Measurements from ENCODE around the gene EFCAB11. TPM values are rescaled to one million over a fixed set of nuclear protein-coding genes. Genes with fewer than 3 reads are reported as not detected.

EFCAB11 gene
- total and polyA plus RNA-seq, 2 experiments from 2014 or later, result 7.7 to 24.6 TPM

DNA sequence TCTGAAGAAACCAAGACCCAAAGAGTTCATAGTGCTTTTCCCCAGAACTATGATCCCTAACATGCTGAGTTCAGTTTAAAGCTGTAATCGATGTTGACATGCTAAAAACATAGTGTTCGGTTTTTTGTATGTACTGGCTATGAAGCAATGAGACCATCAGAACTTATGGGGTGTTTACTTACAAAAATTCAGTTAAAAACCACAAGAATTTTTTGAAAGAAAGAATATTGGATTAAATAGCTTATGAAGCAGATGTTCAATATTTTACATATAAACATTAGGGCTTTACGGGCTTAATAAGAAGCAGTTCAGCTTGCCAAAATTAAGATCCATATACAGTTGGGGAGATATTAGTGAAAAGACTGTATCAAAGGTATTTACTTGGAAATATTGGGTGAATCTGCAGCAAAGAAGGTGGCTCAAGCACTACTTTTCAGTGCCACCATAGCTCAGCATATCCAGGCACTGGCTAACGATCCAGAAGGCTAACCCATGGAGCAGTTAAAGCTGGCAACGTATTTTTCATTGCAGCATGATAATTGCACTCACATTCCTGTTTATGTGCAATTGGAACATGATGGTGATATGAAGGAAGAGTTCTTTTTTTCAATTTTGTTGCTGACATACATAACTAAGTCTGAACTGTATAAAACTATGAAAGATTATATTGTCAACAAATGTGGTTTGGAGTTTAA is 125.9 kb downstream of the EFCAB11 start:
- H3K27ac Mint-ChIP-seq, result no peak overlapping the region
- no peak overlapping the region for H3K4me3 Mint-ChIP-seq
- Histone ChIP-seq H3K4me1 (ENCODE audit: insufficient read depth) (no peaks in the 10 kb centered on the region; the same call in 1 of the 2 replicates), H3F3A (replicated peaks; ENCODE audit: low read depth) (no peaks in the 10 kb centered on the region), H3K4me3 (no peak overlapping the region), H3K79me2 (replicated peaks; ENCODE audit: insufficient read depth) (no peaks in the 10 kb centered on the region), H2AFZ (no peak overlapping the region), H3K9me2 (ENCODE audit: insufficient read depth) (no peaks in the 10 kb centered on the region), H3K4me2 (no peak overlapping the region), H3K27ac (ENCODE audit: low read depth) (no peak overlapping the region), H3K27me3 (ENCODE audit: insufficient read depth) (no peaks in the 10 kb centered on the region), H3K36me3 (ENCODE audit: insufficient read depth) (no peaks in the 10 kb centered on the region), H4K20me1 (replicated peaks; ENCODE audit: insufficient read depth) (no peaks in the 10 kb centered on the region)
- no peak for DNase-seq (ENCODE audit: low spot score)
- TF ChIP-seq, protein P1, sequence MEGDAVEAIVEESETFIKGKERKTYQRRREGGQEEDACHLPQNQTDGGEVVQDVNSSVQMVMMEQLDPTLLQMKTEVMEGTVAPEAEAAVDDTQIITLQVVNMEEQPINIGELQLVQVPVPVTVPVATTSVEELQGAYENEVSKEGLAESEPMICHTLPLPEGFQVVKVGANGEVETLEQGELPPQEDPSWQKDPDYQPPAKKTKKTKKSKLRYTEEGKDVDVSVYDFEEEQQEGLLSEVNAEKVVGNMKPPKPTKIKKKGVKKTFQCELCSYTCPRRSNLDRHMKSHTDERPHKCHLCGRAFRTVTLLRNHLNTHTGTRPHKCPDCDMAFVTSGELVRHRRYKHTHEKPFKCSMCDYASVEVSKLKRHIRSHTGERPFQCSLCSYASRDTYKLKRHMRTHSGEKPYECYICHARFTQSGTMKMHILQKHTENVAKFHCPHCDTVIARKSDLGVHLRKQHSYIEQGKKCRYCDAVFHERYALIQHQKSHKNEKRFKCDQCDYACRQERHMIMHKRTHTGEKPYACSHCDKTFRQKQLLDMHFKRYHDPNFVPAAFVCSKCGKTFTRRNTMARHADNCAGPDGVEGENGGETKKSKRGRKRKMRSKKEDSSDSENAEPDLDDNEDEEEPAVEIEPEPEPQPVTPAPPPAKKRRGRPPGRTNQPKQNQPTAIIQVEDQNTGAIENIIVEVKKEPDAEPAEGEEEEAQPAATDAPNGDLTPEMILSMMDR (conservative IDR thresholded peaks at IDR 0.05; ENCODE audit: low read depth in 2 of 2), result no peak
- TF ChIP-seq, protein P2, sequence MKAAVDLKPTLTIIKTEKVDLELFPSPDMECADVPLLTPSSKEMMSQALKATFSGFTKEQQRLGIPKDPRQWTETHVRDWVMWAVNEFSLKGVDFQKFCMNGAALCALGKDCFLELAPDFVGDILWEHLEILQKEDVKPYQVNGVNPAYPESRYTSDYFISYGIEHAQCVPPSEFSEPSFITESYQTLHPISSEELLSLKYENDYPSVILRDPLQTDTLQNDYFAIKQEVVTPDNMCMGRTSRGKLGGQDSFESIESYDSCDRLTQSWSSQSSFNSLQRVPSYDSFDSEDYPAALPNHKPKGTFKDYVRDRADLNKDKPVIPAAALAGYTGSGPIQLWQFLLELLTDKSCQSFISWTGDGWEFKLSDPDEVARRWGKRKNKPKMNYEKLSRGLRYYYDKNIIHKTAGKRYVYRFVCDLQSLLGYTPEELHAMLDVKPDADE (IDR thresholded peaks at IDR 0.05), result no peak
- TF ChIP-seq POLR2AphosphoS5 (IDR thresholded peaks at IDR 0.05; ENCODE audit: low read depth) (no peak), ZNF114 (CRISPR knock-in tag; IDR thresholded peaks at IDR 0.05) (no peak), CREB1 (CRISPR knock-in tag; IDR thresholded peaks at IDR 0.05; ENCODE audit: low read depth) (no peak), STAT1 (IDR thresholded peaks at IDR 0.05; ENCODE audit: unreplicated experiment) (no peak), ZNF331 (CRISPR knock-in tag; IDR thresholded peaks at IDR 0.05; ENCODE audit: low read depth) (no peak), EZH2phosphoT487 (IDR thresholded peaks at IDR 0.05; ENCODE audit: unreplicated experiment) (no peak), EZH2 (IDR thresholded peaks at IDR 0.05; ENCODE audit: low read depth, unreplicated experiment) (no peak), NANOG (IDR thresholded peaks at IDR 0.05; ENCODE audit: borderline replicate concordance) (no peak), JUNB (IDR thresholded peaks at IDR 0.05; ENCODE audit: unreplicated experiment) (no peak)
- TF ChIP-seq, protein P3, sequence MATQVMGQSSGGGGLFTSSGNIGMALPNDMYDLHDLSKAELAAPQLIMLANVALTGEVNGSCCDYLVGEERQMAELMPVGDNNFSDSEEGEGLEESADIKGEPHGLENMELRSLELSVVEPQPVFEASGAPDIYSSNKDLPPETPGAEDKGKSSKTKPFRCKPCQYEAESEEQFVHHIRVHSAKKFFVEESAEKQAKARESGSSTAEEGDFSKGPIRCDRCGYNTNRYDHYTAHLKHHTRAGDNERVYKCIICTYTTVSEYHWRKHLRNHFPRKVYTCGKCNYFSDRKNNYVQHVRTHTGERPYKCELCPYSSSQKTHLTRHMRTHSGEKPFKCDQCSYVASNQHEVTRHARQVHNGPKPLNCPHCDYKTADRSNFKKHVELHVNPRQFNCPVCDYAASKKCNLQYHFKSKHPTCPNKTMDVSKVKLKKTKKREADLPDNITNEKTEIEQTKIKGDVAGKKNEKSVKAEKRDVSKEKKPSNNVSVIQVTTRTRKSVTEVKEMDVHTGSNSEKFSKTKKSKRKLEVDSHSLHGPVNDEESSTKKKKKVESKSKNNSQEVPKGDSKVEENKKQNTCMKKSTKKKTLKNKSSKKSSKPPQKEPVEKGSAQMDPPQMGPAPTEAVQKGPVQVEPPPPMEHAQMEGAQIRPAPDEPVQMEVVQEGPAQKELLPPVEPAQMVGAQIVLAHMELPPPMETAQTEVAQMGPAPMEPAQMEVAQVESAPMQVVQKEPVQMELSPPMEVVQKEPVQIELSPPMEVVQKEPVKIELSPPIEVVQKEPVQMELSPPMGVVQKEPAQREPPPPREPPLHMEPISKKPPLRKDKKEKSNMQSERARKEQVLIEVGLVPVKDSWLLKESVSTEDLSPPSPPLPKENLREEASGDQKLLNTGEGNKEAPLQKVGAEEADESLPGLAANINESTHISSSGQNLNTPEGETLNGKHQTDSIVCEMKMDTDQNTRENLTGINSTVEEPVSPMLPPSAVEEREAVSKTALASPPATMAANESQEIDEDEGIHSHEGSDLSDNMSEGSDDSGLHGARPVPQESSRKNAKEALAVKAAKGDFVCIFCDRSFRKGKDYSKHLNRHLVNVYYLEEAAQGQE (IDR thresholded peaks at IDR 0.05; ENCODE audit: unreplicated experiment), result no peak
- TF ChIP-seq, protein P4, sequence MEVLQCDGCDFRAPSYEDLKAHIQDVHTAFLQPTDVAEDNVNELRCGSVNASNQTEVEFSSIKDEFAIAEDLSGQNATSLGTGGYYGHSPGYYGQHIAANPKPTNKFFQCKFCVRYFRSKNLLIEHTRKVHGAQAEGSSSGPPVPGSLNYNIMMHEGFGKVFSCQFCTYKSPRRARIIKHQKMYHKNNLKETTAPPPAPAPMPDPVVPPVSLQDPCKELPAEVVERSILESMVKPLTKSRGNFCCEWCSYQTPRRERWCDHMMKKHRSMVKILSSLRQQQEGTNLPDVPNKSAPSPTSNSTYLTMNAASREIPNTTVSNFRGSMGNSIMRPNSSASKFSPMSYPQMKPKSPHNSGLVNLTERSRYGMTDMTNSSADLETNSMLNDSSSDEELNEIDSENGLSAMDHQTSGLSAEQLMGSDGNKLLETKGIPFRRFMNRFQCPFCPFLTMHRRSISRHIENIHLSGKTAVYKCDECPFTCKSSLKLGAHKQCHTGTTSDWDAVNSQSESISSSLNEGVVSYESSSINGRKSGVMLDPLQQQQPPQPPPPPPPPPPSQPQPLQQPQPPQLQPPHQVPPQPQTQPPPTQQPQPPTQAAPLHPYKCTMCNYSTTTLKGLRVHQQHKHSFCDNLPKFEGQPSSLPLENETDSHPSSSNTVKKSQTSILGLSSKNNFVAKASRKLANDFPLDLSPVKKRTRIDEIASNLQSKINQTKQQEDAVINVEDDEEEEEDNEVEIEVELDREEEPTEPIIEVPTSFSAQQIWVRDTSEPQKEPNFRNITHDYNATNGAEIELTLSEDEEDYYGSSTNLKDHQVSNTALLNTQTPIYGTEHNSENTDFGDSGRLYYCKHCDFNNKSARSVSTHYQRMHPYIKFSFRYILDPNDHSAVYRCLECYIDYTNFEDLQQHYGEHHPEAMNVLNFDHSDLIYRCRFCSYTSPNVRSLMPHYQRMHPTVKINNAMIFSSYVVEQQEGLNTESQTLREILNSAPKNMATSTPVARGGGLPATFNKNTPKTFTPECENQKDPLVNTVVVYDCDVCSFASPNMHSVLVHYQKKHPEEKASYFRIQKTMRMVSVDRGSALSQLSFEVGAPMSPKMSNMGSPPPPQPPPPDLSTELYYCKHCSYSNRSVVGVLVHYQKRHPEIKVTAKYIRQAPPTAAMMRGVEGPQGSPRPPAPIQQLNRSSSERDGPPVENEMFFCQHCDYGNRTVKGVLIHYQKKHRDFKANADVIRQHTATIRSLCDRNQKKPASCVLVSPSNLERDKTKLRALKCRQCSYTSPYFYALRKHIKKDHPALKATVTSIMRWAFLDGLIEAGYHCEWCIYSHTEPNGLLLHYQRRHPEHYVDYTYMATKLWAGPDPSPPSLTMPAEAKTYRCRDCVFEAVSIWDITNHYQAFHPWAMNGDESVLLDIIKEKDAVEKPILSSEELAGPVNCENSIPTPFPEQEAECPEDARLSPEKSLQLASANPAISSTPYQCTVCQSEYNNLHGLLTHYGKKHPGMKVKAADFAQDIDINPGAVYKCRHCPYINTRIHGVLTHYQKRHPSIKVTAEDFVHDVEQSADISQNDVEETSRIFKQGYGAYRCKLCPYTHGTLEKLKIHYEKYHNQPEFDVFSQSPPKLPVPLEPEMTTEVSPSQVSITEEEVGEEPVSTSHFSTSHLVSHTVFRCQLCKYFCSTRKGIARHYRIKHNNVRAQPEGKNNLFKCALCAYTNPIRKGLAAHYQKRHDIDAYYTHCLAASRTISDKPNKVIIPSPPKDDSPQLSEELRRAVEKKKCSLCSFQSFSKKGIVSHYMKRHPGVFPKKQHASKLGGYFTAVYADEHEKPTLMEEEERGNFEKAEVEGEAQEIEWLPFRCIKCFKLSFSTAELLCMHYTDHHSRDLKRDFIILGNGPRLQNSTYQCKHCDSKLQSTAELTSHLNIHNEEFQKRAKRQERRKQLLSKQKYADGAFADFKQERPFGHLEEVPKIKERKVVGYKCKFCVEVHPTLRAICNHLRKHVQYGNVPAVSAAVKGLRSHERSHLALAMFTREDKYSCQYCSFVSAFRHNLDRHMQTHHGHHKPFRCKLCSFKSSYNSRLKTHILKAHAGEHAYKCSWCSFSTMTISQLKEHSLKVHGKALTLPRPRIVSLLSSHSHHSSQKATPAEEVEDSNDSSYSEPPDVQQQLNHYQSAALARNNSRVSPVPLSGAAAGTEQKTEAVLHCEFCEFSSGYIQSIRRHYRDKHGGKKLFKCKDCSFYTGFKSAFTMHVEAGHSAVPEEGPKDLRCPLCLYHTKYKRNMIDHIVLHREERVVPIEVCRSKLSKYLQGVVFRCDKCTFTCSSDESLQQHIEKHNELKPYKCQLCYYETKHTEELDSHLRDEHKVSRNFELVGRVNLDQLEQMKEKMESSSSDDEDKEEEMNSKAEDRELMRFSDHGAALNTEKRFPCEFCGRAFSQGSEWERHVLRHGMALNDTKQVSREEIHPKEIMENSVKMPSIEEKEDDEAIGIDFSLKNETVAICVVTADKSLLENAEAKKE (CRISPR knock-in tag; IDR thresholded peaks at IDR 0.05), result no peak
- peaks cover 2% of the 10 kb centered on the region for H3K27me3 Mint-ChIP-seq (ENCODE audit: insufficient read depth, low read depth, poor library complexity)
- peaks cover 4% of the 10 kb centered on the region; the same call in 2 of the 3 replicates for H3K9me3 Mint-ChIP-seq
- H3K36me3 Mint-ChIP-seq (ENCODE audit: low read depth), result peaks cover 6% of the 10 kb centered on the region
- H3K4me1 Mint-ChIP-seq, result 0 out of 3 replicates have a peak, but pooled peaks cover 3% of the 10 kb centered on the region
- no peak for ATAC-seq

Measured in GM23338 (cell line).